Measurements from ENCODE around the gene LMO1. TPM values are rescaled to one million over a fixed set of nuclear protein-coding genes. Genes with fewer than 3 reads are reported as not detected.

LMO1 gene
- total RNA-seq, 1 experiment from 2014 or later = 0.27 TPM

- TF ChIP-seq REST (IDR thresholded peaks at IDR 0.05; ENCODE audit: low read depth) (no peak), EZH2phosphoT487 (IDR thresholded peaks at IDR 0.05; ENCODE audit: borderline replicate concordance) (no peak), SP1 (IDR thresholded peaks at IDR 0.05; ENCODE audit: low read depth) (no peak), RAD21 (IDR thresholded peaks at IDR 0.05; ENCODE audit: low read depth) (no peak)
These were observed 25.8 kb upstream of the LMO1 start (continued) for GRCh38 chr11:8289492-8289918.

- Histone ChIP-seq H3K27ac (ENCODE audit: low read depth, low read length) (no peak overlapping the region), H3K4me2 (ENCODE audit: low read length) (no peak overlapping the region), H3K9me3 (ENCODE audit: control insufficient read depth in 1 of 2, insufficient read depth in 1 of 2, low read depth in 1 of 2, low read length in 2 of 2) (no peaks in the 10 kb centered on the region), H3K4me1 (ENCODE audit: control insufficient read depth in 1 of 2, insufficient read depth in 2 of 2, low read length in 2 of 2) (no peaks in the 10 kb centered on the region), H3K36me3 (ENCODE audit: control insufficient read depth in 1 of 2, insufficient read depth in 2 of 2, low read length in 2 of 2) (no peaks in the 10 kb centered on the region), H2AFZ (ENCODE audit: low read depth, low read length, poor library complexity, severe bottlenecking) (no peak overlapping the region), H3K27me3 (ENCODE audit: insufficient read depth, low read length) (no peaks in the 10 kb centered on the region; the same call in 1 of the 2 replicates), H3K79me2 (ENCODE audit: insufficient read depth, low read length) (no peaks in the 10 kb centered on the region), H3K9me2 (ENCODE audit: insufficient read depth) (no peaks in the 10 kb centered on the region), H3K9ac (ENCODE audit: low read length) (no peak overlapping the region), H3K4me3 (replicated peaks in 1 of 2; ENCODE audit: low read depth in 1 of 2, low read length in 2 of 2) (no peak overlapping the region), H4K20me1 (ENCODE audit: insufficient read depth) (no peaks in the 10 kb centered on the region)
- ChIA-PET CTCF (no interaction called here), RAD21 (ENCODE audit: low non-redundant PET in 1 of 2, low total read pairs in 2 of 2, uncharacterized antibody in 2 of 2, unreplicated experiment in 2 of 2) (no interaction called here), POLR2A (no interaction called here)
- ATAC-seq (no peak), DNase-seq (ENCODE audit: low read depth, low spot score) (no peak)
- BruUV-seq (replicated peaks) = no TSS peak
- intact Hi-C loops (cut with micrococcal nuclease) = no loop called here
- TF ChIP-seq ELF1 (IDR thresholded peaks at IDR 0.05; ENCODE audit: borderline replicate concordance, low read depth) (no peak), EZH2phosphoT487 (IDR thresholded peaks at IDR 0.05; ENCODE audit: borderline replicate concordance) (no peak), MAX (IDR thresholded peaks at IDR 0.05) (no peak), POLR2A (IDR thresholded peaks at IDR 0.05; ENCODE audit: borderline replicate concordance, extremely low read depth, insufficient read depth, insufficient read length) (no peak), CEBPB (IDR thresholded peaks at IDR 0.05; ENCODE audit: low read depth) (no peak), ZBTB33 (IDR thresholded peaks at IDR 0.05; ENCODE audit: extremely low read depth, insufficient replicate concordance, low read length) (no peak), JUND (IDR thresholded peaks at IDR 0.05) (no peak), SP1 (IDR thresholded peaks at IDR 0.05; ENCODE audit: low read depth) (no peak), CTCF (IDR thresholded peaks at IDR 0.05 in 2 of 3, conservative IDR thresholded peaks at IDR 0.05 in 1 of 3; ENCODE audit: borderline replicate concordance in 1 of 3, insufficient read depth in 1 of 3, low read depth in 2 of 3, low read length in 2 of 3) (no peak), TCF7L2 (IDR thresholded peaks at IDR 0.05; ENCODE audit: borderline replicate concordance, extremely low read depth, insufficient read depth, insufficient read length) (no peak), FOSL1 (IDR thresholded peaks at IDR 0.05; ENCODE audit: low read depth) (no peak), ZNF274 (IDR thresholded peaks at IDR 0.05; ENCODE audit: low read depth, low read length) (no peak), SIN3A (IDR thresholded peaks at IDR 0.05; ENCODE audit: low read depth) (no peak), ATF3 (IDR thresholded peaks at IDR 0.05) (no peak), ZFX (IDR thresholded peaks at IDR 0.05) (no peak)
These were observed 25.3 kb upstream of the LMO1 start for GRCh38 chr11:8288824-8289491.

Measured in HCT116 (cell line).